HepG2 (cell line): Measurements from ENCODE around the gene SKIDA1. TPM values are rescaled to one million over a fixed set of nuclear protein-coding genes. Genes with fewer than 3 reads are reported as not detected.
A peak's percentile ranks its signal among the peaks of the same experiment; 100 is the strongest.

Source experiments
- AGO2 ChIP-seq: fragments of 200-400 bp; formaldehyde crosslinking; optimal IDR thresholded peaks from 2 replicates; pipeline ENCODE3; 2017; ENCODE audit warnings: mild to moderate bottlenecking, low read depth, low read length, moderate library complexity
- CBFB ChIP-seq: sonication (generic); formaldehyde crosslinking; IDR thresholded peaks from 2 replicates; pipeline ENCODE4 v1.4.0; 2020; ENCODE audit warnings: missing genetic modification reagents
- HDAC2 ChIP-seq: sonication (generic); formaldehyde crosslinking; IDR thresholded peaks from 2 replicates; pipeline ENCODE4 v1.4.0; 2020; ENCODE audit warnings: missing genetic modification reagents
- HOXA7 ChIP-seq: sonication (generic); formaldehyde crosslinking; IDR thresholded peaks from 2 replicates; pipeline ENCODE4 v1.8.1; 2022; ENCODE audit warnings: mild to moderate bottlenecking, missing genetic modification reagents, moderate library complexity
- IKZF4 ChIP-seq: sonication (generic); formaldehyde crosslinking; IDR thresholded peaks from 2 replicates; pipeline ENCODE4 v1.5.1; 2020; ENCODE audit warnings: borderline replicate concordance, mild to moderate bottlenecking, low read depth, missing genetic modification reagents; ENCODE audit errors: not compliant biosample characterization
- MIER3 ChIP-seq: IDR thresholded peaks from 2 replicates; pipeline ENCODE4 v1.6.1; 2016; ENCODE audit warnings: missing compliant biosample characterization, borderline replicate concordance
- POLR2AphosphoS2 ChIP-seq: IDR thresholded peaks from 2 replicates; pipeline ENCODE4 v1.6.1; 2011; ENCODE audit warnings: low read depth, low read length, improper control_type of control experiment
- PPARG ChIP-seq: conservative IDR thresholded peaks from 2 replicates; pipeline ENCODE4 v1.6.1; 2016; ENCODE audit warnings: missing biosample characterization, missing genetic modification reagents
- SMC3 ChIP-seq: IDR thresholded peaks from 2 replicates; pipeline ENCODE4 v1.6.1; 2011; ENCODE audit warnings: low read length, improper control_type of control experiment
- SRY ChIP-seq: sonication (generic); formaldehyde crosslinking; IDR thresholded peaks from 2 replicates; pipeline ENCODE4 v1.8.0; 2022; ENCODE audit warnings: mild to moderate bottlenecking, missing genetic modification reagents
- YEATS2 ChIP-seq: sonication (generic); formaldehyde crosslinking; IDR thresholded peaks from 2 replicates; pipeline ENCODE4 v1.4.0; 2020; ENCODE audit warnings: missing genetic modification reagents, borderline replicate concordance
- ZFAT ChIP-seq: sonication (generic); formaldehyde crosslinking; conservative IDR thresholded peaks from 2 replicates; pipeline ENCODE4 v1.8.1; 2023; ENCODE audit warnings: missing genetic modification reagents, inconsistent platforms
- ZNF263 ChIP-seq: sonication (generic); formaldehyde crosslinking; IDR thresholded peaks from 2 replicates; pipeline ENCODE4 v1.4.0; 2020; ENCODE audit warnings: missing genetic modification reagents
- ZNF569 ChIP-seq: sonication (generic); formaldehyde crosslinking; IDR thresholded peaks from 2 replicates; pipeline ENCODE4 v1.5.0; 2020; ENCODE audit warnings: mild to moderate bottlenecking, missing genetic modification reagents, moderate library complexity, borderline replicate concordance
- polyA plus RNA-seq, 8 experiments: library from polyadenylated mRNA; depleted of rRNA in 3 of 8; stranded (reverse) in 7 of 8; unstranded in 1 of 8; fragments of >200 nt; fragmentation: Illumina TruSeq in 4 of 8; extraction: Trizol in 4 of 8; gene quantifications; 2 replicates each; pipeline versions ENCODE4 v1.2.1 to v1.2.3, GENCODE V29; 2011 to 2016; ENCODE audit warnings: low read depth in 4 of 8, missing spikeins in 1 of 8, mixed read lengths in 1 of 8; ENCODE audit not compliant: insufficient read depth in 1 of 8
- total RNA-seq, 5 experiments: library from RNA; depleted of rRNA; stranded (reverse); fragments of >200 nt; fragmentation: Illumina TruSeq; extraction: Trizol; gene quantifications; 2 replicates each; pipeline ENCODE4 v1.2.3, GENCODE V29; 2016; ENCODE audit warnings: low read depth in 1 of 5
- TF ChIP-seq, protein P1 (sequence below): sonication (generic); formaldehyde crosslinking; IDR thresholded peaks from 2 replicates; pipeline ENCODE4 v1.5.0; 2020; ENCODE audit warnings: missing genetic modification reagents
- TF ChIP-seq, protein P2 (sequence below): sonication (generic); formaldehyde crosslinking; IDR thresholded peaks from 2 replicates; pipeline ENCODE4 v1.8.1; 2022; ENCODE audit warnings: low read depth, mild to moderate bottlenecking, missing genetic modification reagents
- TF ChIP-seq, protein P3 (sequence below): sonication (generic); formaldehyde crosslinking; IDR thresholded peaks from 2 replicates; pipeline ENCODE4 v1.5.0; 2020; ENCODE audit warnings: missing genetic modification reagents, mild to moderate bottlenecking, borderline replicate concordance
- TF ChIP-seq, protein P4 (sequence below): sonication (generic); formaldehyde crosslinking; IDR thresholded peaks from 2 replicates; pipeline ENCODE4 v1.4.0; 2020; ENCODE audit warnings: missing genetic modification reagents, borderline replicate concordance
- TF ChIP-seq, protein P5 (sequence below): sonication (generic); formaldehyde crosslinking; IDR thresholded peaks from 2 replicates; pipeline ENCODE4 v1.4.0; 2020; ENCODE audit warnings: mild to moderate bottlenecking, low read depth, missing genetic modification reagents

SKIDA1 gene
- total and polyA plus RNA-seq, 2 of the 13 experiments (the other 11 are each of a cell fraction or from before 2014, with no cell fraction given): 0.73 to 1.5 TPM

DNA sequence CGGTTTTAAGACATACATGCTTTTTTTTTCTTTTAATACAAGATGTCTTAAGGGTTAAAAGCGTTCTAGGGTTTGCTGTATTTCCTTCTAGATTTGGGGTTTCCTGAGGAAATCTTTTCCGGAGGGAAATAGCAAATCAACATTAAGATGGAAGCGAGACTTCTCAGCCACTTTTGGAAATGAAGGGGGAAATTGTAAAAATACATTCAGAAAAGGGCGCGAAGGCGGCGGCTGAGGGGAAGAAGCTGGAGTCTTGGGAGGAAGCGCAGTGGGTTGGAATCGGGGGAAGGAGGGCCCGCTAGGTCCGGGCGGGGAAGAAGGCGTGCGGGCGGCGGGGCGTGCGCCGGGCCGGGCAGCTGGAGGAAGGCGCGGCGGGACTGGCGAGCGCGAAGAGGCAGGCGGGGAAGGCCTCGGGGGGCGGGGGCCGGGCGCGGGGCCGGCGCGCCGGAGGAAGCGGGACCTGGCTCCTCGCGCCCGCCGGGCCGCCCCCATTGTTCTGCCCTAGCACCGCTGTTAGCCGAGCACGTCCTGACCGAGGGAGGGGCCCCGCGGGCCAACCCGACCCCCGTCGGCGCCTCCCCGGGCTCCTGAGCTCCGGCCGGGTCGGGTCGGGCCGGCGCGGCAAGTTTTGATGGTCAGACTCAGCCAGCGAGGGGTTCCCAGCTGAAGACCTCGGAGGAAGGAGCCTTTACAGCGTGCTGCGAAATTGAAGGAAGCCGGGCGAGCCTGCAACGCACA lies 1.5 kb upstream of the SKIDA1 start (continued):
- TF ChIP-seq, protein P1, sequence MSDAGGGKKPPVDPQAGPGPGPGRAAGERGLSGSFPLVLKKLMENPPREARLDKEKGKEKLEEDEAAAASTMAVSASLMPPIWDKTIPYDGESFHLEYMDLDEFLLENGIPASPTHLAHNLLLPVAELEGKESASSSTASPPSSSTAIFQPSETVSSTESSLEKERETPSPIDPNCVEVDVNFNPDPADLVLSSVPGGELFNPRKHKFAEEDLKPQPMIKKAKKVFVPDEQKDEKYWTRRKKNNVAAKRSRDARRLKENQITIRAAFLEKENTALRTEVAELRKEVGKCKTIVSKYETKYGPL: peak; percentile 70; the same call in 1 of the 2 replicates
- TF ChIP-seq IKZF4 (CRISPR knock-in tag) (no peak), ZNF263 (peak; percentile 71), AGO2 (peak; percentile 87), ZFAT (CRISPR knock-in tag) (0 out of 2 replicates have a peak, but pooled peaks have one; percentile 43), POLR2AphosphoS2 (no peak), PPARG (CRISPR knock-in tag) (peak; percentile 41), HOXA7 (0 out of 2 replicates have a peak, but pooled peaks have one; percentile 73), ZNF569 (CRISPR knock-in tag) (no peak), MIER3 (CRISPR knock-in tag) (no peak), YEATS2 (CRISPR knock-in tag) (no peak), HDAC2 (CRISPR knock-in tag) (0 out of 2 replicates have a peak, but pooled peaks have one; percentile 13), SMC3 (no peak), SRY (CRISPR knock-in tag) (peak; percentile 64; the same call in 1 of the 2 replicates), CBFB (CRISPR knock-in tag) (0 out of 2 replicates have a peak, but pooled peaks have one; percentile 53)
- TF ChIP-seq, protein P2, sequence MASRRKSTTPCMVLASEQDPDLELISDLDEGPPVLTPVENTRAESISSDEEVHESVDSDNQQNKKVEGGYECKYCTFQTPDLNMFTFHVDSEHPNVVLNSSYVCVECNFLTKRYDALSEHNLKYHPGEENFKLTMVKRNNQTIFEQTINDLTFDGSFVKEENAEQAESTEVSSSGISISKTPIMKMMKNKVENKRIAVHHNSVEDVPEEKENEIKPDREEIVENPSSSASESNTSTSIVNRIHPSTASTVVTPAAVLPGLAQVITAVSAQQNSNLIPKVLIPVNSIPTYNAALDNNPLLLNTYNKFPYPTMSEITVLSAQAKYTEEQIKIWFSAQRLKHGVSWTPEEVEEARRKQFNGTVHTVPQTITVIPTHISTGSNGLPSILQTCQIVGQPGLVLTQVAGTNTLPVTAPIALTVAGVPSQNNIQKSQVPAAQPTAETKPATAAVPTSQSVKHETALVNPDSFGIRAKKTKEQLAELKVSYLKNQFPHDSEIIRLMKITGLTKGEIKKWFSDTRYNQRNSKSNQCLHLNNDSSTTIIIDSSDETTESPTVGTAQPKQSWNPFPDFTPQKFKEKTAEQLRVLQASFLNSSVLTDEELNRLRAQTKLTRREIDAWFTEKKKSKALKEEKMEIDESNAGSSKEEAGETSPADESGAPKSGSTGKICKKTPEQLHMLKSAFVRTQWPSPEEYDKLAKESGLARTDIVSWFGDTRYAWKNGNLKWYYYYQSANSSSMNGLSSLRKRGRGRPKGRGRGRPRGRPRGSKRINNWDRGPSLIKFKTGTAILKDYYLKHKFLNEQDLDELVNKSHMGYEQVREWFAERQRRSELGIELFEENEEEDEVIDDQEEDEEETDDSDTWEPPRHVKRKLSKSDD (CRISPR knock-in tag): no peak
- TF ChIP-seq, protein P3, sequence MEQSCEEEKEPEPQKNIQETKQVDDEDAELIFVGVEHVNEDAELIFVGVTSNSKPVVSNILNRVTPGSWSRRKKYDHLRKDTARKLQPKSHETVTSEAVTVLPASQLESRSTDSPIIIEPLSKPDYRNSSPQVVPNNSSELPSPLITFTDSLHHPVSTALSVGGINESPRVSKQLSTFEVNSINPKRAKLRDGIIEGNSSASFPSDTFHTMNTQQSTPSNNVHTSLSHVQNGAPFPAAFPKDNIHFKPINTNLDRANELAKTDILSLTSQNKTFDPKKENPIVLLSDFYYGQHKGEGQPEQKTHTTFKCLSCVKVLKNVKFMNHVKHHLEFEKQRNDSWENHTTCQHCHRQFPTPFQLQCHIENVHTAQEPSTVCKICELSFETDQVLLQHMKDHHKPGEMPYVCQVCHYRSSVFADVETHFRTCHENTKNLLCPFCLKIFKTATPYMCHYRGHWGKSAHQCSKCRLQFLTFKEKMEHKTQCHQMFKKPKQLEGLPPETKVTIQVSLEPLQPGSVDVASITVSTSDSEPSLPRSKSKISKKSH (CRISPR knock-in tag): 0 out of 2 replicates have a peak, but pooled peaks have one; percentile 12
- TF ChIP-seq, protein P4, sequence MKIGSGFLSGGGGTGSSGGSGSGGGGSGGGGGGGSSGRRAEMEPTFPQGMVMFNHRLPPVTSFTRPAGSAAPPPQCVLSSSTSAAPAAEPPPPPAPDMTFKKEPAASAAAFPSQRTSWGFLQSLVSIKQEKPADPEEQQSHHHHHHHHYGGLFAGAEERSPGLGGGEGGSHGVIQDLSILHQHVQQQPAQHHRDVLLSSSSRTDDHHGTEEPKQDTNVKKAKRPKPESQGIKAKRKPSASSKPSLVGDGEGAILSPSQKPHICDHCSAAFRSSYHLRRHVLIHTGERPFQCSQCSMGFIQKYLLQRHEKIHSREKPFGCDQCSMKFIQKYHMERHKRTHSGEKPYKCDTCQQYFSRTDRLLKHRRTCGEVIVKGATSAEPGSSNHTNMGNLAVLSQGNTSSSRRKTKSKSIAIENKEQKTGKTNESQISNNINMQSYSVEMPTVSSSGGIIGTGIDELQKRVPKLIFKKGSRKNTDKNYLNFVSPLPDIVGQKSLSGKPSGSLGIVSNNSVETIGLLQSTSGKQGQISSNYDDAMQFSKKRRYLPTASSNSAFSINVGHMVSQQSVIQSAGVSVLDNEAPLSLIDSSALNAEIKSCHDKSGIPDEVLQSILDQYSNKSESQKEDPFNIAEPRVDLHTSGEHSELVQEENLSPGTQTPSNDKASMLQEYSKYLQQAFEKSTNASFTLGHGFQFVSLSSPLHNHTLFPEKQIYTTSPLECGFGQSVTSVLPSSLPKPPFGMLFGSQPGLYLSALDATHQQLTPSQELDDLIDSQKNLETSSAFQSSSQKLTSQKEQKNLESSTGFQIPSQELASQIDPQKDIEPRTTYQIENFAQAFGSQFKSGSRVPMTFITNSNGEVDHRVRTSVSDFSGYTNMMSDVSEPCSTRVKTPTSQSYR: peak; percentile 62
- TF ChIP-seq, protein P5, sequence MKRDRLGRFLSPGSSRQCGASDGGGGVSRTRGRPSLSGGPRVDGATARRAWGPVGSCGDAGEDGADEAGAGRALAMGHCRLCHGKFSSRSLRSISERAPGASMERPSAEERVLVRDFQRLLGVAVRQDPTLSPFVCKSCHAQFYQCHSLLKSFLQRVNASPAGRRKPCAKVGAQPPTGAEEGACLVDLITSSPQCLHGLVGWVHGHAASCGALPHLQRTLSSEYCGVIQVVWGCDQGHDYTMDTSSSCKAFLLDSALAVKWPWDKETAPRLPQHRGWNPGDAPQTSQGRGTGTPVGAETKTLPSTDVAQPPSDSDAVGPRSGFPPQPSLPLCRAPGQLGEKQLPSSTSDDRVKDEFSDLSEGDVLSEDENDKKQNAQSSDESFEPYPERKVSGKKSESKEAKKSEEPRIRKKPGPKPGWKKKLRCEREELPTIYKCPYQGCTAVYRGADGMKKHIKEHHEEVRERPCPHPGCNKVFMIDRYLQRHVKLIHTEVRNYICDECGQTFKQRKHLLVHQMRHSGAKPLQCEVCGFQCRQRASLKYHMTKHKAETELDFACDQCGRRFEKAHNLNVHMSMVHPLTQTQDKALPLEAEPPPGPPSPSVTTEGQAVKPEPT (CRISPR knock-in tag): peak; percentile 65; the same call in 1 of the 2 replicates
